Thoracic aorta (tissue), 2 donors: ENCODE measurements around the gene FAM53B. TPM values are rescaled to one million over a fixed set of nuclear protein-coding genes. Genes with fewer than 3 reads are reported as not detected.

Source experiments
- ATAC-seq: fragments of 150-250 bp; one replicate; pipeline ENCODE4 v1.8.0; 2017; ENCODE audit warnings: low read depth; ENCODE audit not compliant: insufficient number of reproducible peaks, low FRiP score
- DNase-seq: peaks from one replicate; pipeline ENCODE4 v3.0.0-alpha.2; 2020; ENCODE audit warnings: low spot score
- H3K27ac ChIP-seq, 2 donors: fragments of 200-600 bp; sonication (generic); 1 replicate in 1 of 2; 2 replicates in 1 of 2; pipeline ENCODE4 v1.5.1; 2016; ENCODE audit warnings: mild to moderate bottlenecking in 2 of 2, moderate library complexity in 2 of 2
- H3K27me3 ChIP-seq: fragments of 200-600 bp; sonication (generic); replicated peaks from 2 replicates; pipeline ENCODE4 v1.6.0; 2016; ENCODE audit warnings: mild to moderate bottlenecking; ENCODE audit not compliant: insufficient read depth
- H3K36me3 ChIP-seq: fragments of 200-600 bp; sonication (generic); one replicate; pipeline ENCODE4 v1.5.1; 2016
- H3K4me1 ChIP-seq, 2 donors: fragments of 200-600 bp; sonication (generic); 1 replicate in 1 of 2; 2 replicates in 1 of 2; pipeline versions ENCODE4 v1.5.1 to v1.6.0; 2016; ENCODE audit warnings: low read depth in 2 of 2, mild to moderate bottlenecking in 1 of 2; ENCODE audit not compliant: control insufficient read depth in 1 of 2
- H3K4me3 ChIP-seq: fragments of 200-600 bp; sonication (generic); 2 replicates; pipeline ENCODE4 v1.5.1; 2016; ENCODE audit warnings: mild to moderate bottlenecking
- H3K9me3 ChIP-seq: fragments of 200-600 bp; sonication (generic); 2 replicates; pipeline ENCODE4 v1.5.1; 2016
- total RNA-seq, 2 donors: library from RNA; depleted of rRNA; stranded (reverse); fragments of >200 nt; gene quantifications; one replicate each; pipeline versions ENCODE4 v1.1.0 to v1.2.3, GENCODE V29; 2016
- TF ChIP-seq, protein P1 (sequence below): fragments of 200-600 bp; sonication (generic); IDR thresholded peaks from one replicate; pipeline ENCODE4 v1.5.1; 2019; ENCODE audit warnings: antibody characterized with exemption

FAM53B gene
- total RNA-seq, 2 donors from 2014 or later: 26.6 to 49.5 TPM

DNA sequence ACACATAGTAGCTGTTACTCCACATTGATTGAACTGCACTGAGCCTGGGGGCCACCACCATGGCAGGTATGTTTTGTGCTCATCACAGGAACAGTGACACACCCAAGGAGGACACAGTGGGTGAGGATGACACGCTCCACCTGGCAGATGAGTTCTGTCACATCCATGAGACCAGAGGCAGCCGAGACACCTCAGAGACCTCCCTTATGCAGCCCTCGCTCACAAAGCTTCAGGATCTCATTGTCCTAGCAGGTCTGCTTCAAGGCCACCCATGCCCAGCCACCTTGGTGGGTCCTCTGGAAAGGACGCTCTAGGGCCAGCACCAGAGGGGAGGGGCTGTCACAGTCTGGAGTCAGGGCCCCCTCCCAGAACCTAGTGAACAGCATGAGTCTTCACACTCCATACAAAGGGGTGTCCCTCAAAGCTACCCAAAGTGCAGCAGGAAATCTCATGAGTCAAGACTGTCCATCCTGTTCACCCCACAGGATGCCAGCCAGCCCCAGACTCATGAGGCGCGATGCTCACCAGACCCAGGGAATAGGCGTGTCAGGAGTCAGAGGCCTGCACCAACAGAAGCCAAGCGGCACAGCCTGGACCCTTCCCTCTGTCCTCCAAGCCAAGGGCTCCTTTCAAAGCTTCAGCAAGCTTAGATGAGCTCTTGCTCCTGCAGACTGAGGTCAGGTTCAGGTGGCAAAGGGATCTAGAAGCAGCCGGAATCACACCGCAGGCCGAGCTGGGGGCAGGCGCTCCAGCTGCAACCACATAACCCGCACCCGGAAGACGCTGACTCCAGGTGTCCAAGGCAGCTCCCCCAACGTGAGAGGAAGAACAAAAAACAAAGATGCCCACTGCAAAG, 9.6 kb downstream of the FAM53B start:
- TF ChIP-seq, protein P1, sequence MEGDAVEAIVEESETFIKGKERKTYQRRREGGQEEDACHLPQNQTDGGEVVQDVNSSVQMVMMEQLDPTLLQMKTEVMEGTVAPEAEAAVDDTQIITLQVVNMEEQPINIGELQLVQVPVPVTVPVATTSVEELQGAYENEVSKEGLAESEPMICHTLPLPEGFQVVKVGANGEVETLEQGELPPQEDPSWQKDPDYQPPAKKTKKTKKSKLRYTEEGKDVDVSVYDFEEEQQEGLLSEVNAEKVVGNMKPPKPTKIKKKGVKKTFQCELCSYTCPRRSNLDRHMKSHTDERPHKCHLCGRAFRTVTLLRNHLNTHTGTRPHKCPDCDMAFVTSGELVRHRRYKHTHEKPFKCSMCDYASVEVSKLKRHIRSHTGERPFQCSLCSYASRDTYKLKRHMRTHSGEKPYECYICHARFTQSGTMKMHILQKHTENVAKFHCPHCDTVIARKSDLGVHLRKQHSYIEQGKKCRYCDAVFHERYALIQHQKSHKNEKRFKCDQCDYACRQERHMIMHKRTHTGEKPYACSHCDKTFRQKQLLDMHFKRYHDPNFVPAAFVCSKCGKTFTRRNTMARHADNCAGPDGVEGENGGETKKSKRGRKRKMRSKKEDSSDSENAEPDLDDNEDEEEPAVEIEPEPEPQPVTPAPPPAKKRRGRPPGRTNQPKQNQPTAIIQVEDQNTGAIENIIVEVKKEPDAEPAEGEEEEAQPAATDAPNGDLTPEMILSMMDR: no peak
- no peaks in the 10 kb centered on the region for H3K27me3 ChIP-seq
- no peaks in the 10 kb centered on the region for H3K9me3 ChIP-seq
- no peak for ATAC-seq
- no peak for DNase-seq
- peaks cover 44 to 76% of the 10 kb centered on the region in 2 donors for H3K4me1 ChIP-seq
- H3K36me3 ChIP-seq: no peaks in the 10 kb centered on the region
- H3K4me3 ChIP-seq: no peak overlapping the region
- peak overlapping the region; percentile 28 to 66 for H3K27ac ChIP-seq

DNA sequence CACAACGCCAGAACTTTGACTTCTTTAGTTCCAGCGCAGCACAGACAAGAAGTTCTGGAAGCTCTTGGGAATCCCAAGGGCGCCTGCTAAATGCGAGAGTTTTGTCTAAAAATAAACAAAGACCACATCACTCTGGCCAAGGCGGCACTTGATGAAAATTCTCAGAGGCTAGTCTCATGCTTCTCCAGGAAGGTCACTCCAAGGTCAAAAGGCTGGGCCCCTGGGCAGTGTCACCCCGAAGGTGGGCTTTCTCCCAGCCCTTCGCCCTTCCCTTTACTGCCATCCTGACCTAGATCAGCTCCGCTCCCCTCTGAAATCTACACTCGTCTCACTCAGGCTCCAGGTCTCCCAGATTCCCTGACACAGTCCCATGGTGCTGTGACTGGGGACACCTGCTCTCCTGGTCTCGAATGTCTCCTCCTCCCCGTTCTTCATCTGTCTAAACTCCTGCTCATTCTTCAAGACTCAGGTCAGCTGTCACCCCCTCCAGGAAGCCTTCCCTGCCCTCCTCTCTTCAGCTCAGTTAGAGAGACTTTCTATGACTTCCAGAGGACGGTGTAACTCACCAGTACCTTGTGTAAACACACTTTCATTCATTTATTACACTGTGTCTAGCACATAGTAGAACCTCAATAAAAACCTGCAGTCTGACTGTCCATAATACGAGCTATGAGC, 10.5 kb downstream of the FAM53B start:
- Histone ChIP-seq H3K4me1 (peaks cover 40 to 76% of the 10 kb centered on the region in 2 donors), H3K27ac (peak overlapping the region; percentile 66 to 83), H3K9me3 (no peaks in the 10 kb centered on the region), H3K4me3 (peak overlapping the region; percentile 6), H3K27me3 (no peaks in the 10 kb centered on the region), H3K36me3 (no peaks in the 10 kb centered on the region)
- DNase-seq (no peak), ATAC-seq (peak; percentile 20)
- TF ChIP-seq, protein P1: no peak

- no peaks in the 10 kb centered on the region for H3K36me3 ChIP-seq
- H3K27me3 ChIP-seq: no peaks in the 10 kb centered on the region
- DNase-seq (peak; percentile 51), ATAC-seq (peak; percentile 52)
- peaks cover 41 to 73% of the 10 kb centered on the region in 2 donors for H3K4me1 ChIP-seq
- H3K27ac ChIP-seq: peak overlapping the region; percentile 66 to 83
- no peaks in the 10 kb centered on the region for H3K9me3 ChIP-seq
- TF ChIP-seq, protein P1: no peak
- peak overlapping the region; percentile 6 for H3K4me3 ChIP-seq
These were observed 11.1 kb downstream of the FAM53B start for GRCh38 chr10:124732931-124733570.

GRCh38 chr10:124731551-124731950, 12.6 kb downstream of the FAM53B start:
- Histone ChIP-seq H3K36me3 (no peaks in the 10 kb centered on the region), H3K4me1 (peaks cover 36 to 64% of the 10 kb centered on the region in 2 donors), H3K27ac (no peak overlapping the region), H3K9me3 (no peaks in the 10 kb centered on the region), H3K4me3 (no peak overlapping the region), H3K27me3 (no peaks in the 10 kb centered on the region)
- ATAC-seq (no peak), DNase-seq (no peak)
- TF ChIP-seq, protein P1: no peak

- peaks cover 28 to 57% of the 10 kb centered on the region in 2 donors for H3K4me1 ChIP-seq
- H3K36me3 ChIP-seq: no peaks in the 10 kb centered on the region
- TF ChIP-seq, protein P1: no peak
- no peak for ATAC-seq
- no peak for DNase-seq
- no peaks in the 10 kb centered on the region for H3K9me3 ChIP-seq
- no peaks in the 10 kb centered on the region for H3K27me3 ChIP-seq
- no peak overlapping the region for H3K27ac ChIP-seq
- H3K4me3 ChIP-seq: no peak overlapping the region
These were observed 13.4 kb downstream of the FAM53B start for GRCh38 chr10:124730790-124731189.
